ENCODE results near the gene SOX21.

- TF ChIP-seq, protein P1, sequence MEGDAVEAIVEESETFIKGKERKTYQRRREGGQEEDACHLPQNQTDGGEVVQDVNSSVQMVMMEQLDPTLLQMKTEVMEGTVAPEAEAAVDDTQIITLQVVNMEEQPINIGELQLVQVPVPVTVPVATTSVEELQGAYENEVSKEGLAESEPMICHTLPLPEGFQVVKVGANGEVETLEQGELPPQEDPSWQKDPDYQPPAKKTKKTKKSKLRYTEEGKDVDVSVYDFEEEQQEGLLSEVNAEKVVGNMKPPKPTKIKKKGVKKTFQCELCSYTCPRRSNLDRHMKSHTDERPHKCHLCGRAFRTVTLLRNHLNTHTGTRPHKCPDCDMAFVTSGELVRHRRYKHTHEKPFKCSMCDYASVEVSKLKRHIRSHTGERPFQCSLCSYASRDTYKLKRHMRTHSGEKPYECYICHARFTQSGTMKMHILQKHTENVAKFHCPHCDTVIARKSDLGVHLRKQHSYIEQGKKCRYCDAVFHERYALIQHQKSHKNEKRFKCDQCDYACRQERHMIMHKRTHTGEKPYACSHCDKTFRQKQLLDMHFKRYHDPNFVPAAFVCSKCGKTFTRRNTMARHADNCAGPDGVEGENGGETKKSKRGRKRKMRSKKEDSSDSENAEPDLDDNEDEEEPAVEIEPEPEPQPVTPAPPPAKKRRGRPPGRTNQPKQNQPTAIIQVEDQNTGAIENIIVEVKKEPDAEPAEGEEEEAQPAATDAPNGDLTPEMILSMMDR (IDR thresholded peaks at IDR 0.05) = no peak
- no peak for TF ChIP-seq EZH2 (IDR thresholded peaks at IDR 0.05; ENCODE audit: borderline replicate concordance, insufficient read depth, low read depth, low read length, poor library complexity, severe bottlenecking)
Measured at GRCh38 chr13:94666065-94666464, 46.3 kb downstream of the SOX21 start.
